Neural progenitor cell (in vitro differentiated cells): Measurements from ENCODE around the gene PDE5A.

Experiments used
- CTCF ChIP-seq: fragments of 200-600 bp; sonication (generic); IDR thresholded peaks from 2 replicates; pipeline ENCODE4 v1.5.1; 2017; ENCODE audit warnings: antibody characterized with exemption, mild to moderate bottlenecking
- EZH2phosphoT487 ChIP-seq: fragments of 200-600 bp; sonication (generic); IDR thresholded peaks from 2 replicates; pipeline ENCODE4 v1.6.1; 2017; ENCODE audit warnings: antibody characterized with exemption

- TF ChIP-seq CTCF (no peak), EZH2phosphoT487 (no peak)
Measured at GRCh38 chr4:119540249-119540648, 88.4 kb downstream of the PDE5A start.
